ENCODE data around the gene SHANK1. TPM values are rescaled to one million over a fixed set of nuclear protein-coding genes. Genes with fewer than 3 reads are reported as not detected.

Gene SHANK1
- polyA plus RNA-seq, 6 donors from 2014 or later: not detected

GRCh38 chr19:50640368-50640767 lies 79.2 kb downstream of the SHANK1 start:
- Mint-ChIP-seq H3K9me3 (peaks cover 0 to 16% (median 15%) of the 10 kb centered on the region in 7 donors), H3K4me1 (peaks cover 10 to 13% (median 12%) of the 10 kb centered on the region in 3 donors), H3K4me3 (peak overlapping the region in 6 of 8 donors; percentile 14 to 72 (median 50)), H3K27me3 (peaks cover 31 to 40% (median 32%) of the 10 kb centered on the region in 3 donors), H3K27ac (peak overlapping the region in 1 of 6 donors; percentile 56), H3K36me3 (peaks cover 0 to 29% of the 10 kb centered on the region in 2 donors)
- no peak for ATAC-seq (ENCODE audit: low read depth in 2 of 2)
- DNase-seq: no peak

GRCh38 chr19:50639121-50640112 lies 80.2 kb downstream of the SHANK1 start, which contains the start of gene SYT3:
Gene SYT3 (minus strand): TSS chr19:50639881. CDS start chr19:50637411, 2,470 bp downstream.
- Mint-ChIP-seq H3K4me1 (peaks cover 10 to 13% (median 12%) of the 10 kb centered on the region in 3 donors), H3K27ac (peak within 1 kb of the TSS in 3 of 6 donors; percentile 22 to 92 (median 60)), H3K27me3 (peaks cover 31 to 45% (median 32%) of the 10 kb centered on the region in 3 donors), H3K36me3 (peaks cover 0 to 29% of the 10 kb centered on the region in 2 donors), H3K4me3 (peak within 1 kb of the TSS; percentile 79 to 95 (median 89)), H3K9me3 (peaks cover 0 to 26% (median 21%) of the 10 kb centered on the region in 7 donors)
- peak; percentile 87 for ATAC-seq (ENCODE audit: low read depth in 2 of 2)
- no peak for DNase-seq

- H3K36me3 Mint-ChIP-seq: peaks cover 0 to 37% of the 10 kb centered on the region in 2 donors
- DNase-seq (no peak), ATAC-seq (ENCODE audit: low read depth in 2 of 2) (no peak)
- peak overlapping the region in 2 of 6 donors; percentile 22 to 60 for H3K27ac Mint-ChIP-seq
- H3K9me3 Mint-ChIP-seq: peaks cover 0 to 32% (median 29%) of the 10 kb centered on the region in 7 donors
- H3K4me3 Mint-ChIP-seq: peak overlapping the region in 7 of 8 donors; percentile 55 to 90 (median 81)
- H3K4me1 Mint-ChIP-seq: peaks cover 10 to 13% (median 12%) of the 10 kb centered on the region in 3 donors
- peaks cover 31 to 45% (median 32%) of the 10 kb centered on the region in 3 donors for H3K27me3 Mint-ChIP-seq
These were observed 81.0 kb downstream of the SHANK1 start for GRCh38 chr19:50638600-50638999.

GRCh38 chr19:50636317-50637085 lies 83.1 kb downstream of the SHANK1 start:
- peaks cover 10 to 13% (median 12%) of the 10 kb centered on the region in 3 donors for H3K4me1 Mint-ChIP-seq
- H3K36me3 Mint-ChIP-seq: peaks cover 0 to 43% of the 10 kb centered on the region in 2 donors
- peaks cover 39 to 52% (median 41%) of the 10 kb centered on the region in 3 donors for H3K27me3 Mint-ChIP-seq
- H3K27ac Mint-ChIP-seq: no peak overlapping the region
- DNase-seq (no peak), ATAC-seq (ENCODE audit: low read depth in 2 of 2) (no peak)
- H3K4me3 Mint-ChIP-seq: peak overlapping the region in 1 of 8 donors; percentile 35
- peaks cover 3 to 45% (median 41%) of the 10 kb centered on the region in 7 donors for H3K9me3 Mint-ChIP-seq

- Mint-ChIP-seq H3K4me1 (peaks cover 6 to 10% (median 6%) of the 10 kb centered on the region in 3 donors), H3K4me3 (no peak overlapping the region), H3K9me3 (peaks cover 3 to 45% (median 41%) of the 10 kb centered on the region in 7 donors), H3K27me3 (peaks cover 42 to 58% (median 49%) of the 10 kb centered on the region in 3 donors), H3K36me3 (peaks cover 0 to 43% of the 10 kb centered on the region in 2 donors), H3K27ac (peak overlapping the region in 1 of 6 donors; percentile 79)
- DNase-seq (no peak), ATAC-seq (ENCODE audit: low read depth in 2 of 2) (no peak)
These were observed 85.6 kb downstream of the SHANK1 start for GRCh38 chr19:50633973-50634372.

GRCh38 chr19:50633359-50633758 lies 86.2 kb downstream of the SHANK1 start:
- H3K36me3 Mint-ChIP-seq: peaks cover 0 to 37% of the 10 kb centered on the region in 2 donors

GRCh38 chr19:50632151-50632835 lies 87.3 kb downstream of the SHANK1 start:
- Mint-ChIP-seq H3K27me3 (peaks cover 33 to 48% (median 47%) of the 10 kb centered on the region in 3 donors), H3K4me3 (no peak overlapping the region), H3K4me1 (no peaks in the 10 kb centered on the region), H3K9me3 (peaks cover 3 to 46% (median 38%) of the 10 kb centered on the region in 7 donors), H3K36me3 (peaks cover 0 to 26% of the 10 kb centered on the region in 2 donors), H3K27ac (no peak overlapping the region)
- DNase-seq (no peak), ATAC-seq (ENCODE audit: low read depth in 2 of 2) (no peak)

More at GRCh38 chr19:50633359-50633758, 86.2 kb downstream of the SHANK1 start:
- no peak overlapping the region for H3K27ac Mint-ChIP-seq
- DNase-seq (no peak), ATAC-seq (ENCODE audit: low read depth in 2 of 2) (no peak)
- H3K9me3 Mint-ChIP-seq: peaks cover 3 to 45% (median 41%) of the 10 kb centered on the region in 7 donors
- no peak overlapping the region for H3K4me3 Mint-ChIP-seq
- peaks cover under 1 to 4% (median 2%) of the 10 kb centered on the region in 3 donors for H3K4me1 Mint-ChIP-seq
- H3K27me3 Mint-ChIP-seq: peaks cover 39 to 55% (median 47%) of the 10 kb centered on the region in 3 donors

- DNase-seq (no peak), ATAC-seq (ENCODE audit: low read depth in 2 of 2) (no peak)
- Mint-ChIP-seq H3K9me3 (peaks cover 3 to 25% (median 21%) of the 10 kb centered on the region in 7 donors), H3K27me3 (peaks cover 32 to 50% (median 33%) of the 10 kb centered on the region in 3 donors), H3K4me3 (no peak overlapping the region), H3K36me3 (peaks cover 0 to 14% of the 10 kb centered on the region in 2 donors), H3K27ac (no peak overlapping the region), H3K4me1 (no peaks in the 10 kb centered on the region)
These were observed 89.8 kb downstream of the SHANK1 start for GRCh38 chr19:50629801-50630200.

- Mint-ChIP-seq H3K27ac (no peak overlapping the region), H3K27me3 (peaks cover 32 to 50% (median 33%) of the 10 kb centered on the region in 3 donors), H3K9me3 (peaks cover 3 to 20% (median 17%) of the 10 kb centered on the region in 7 donors), H3K4me3 (no peak overlapping the region), H3K4me1 (no peaks in the 10 kb centered on the region), H3K36me3 (peaks cover 0 to 12% of the 10 kb centered on the region in 2 donors)
- ATAC-seq (ENCODE audit: low read depth in 2 of 2): no peak
- DNase-seq: no peak
These were observed 90.4 kb downstream of the SHANK1 start for GRCh38 chr19:50629194-50629593.

GRCh38 chr19:50628551-50628950 lies 91.1 kb downstream of the SHANK1 start:
- Mint-ChIP-seq H3K4me1 (no peaks in the 10 kb centered on the region), H3K27ac (peak overlapping the region in 1 of 6 donors; percentile 58), H3K36me3 (peaks cover 0 to 6% of the 10 kb centered on the region in 2 donors), H3K27me3 (peaks cover 31 to 50% (median 33%) of the 10 kb centered on the region in 3 donors), H3K4me3 (no peak overlapping the region), H3K9me3 (peaks cover 3 to 14% (median 11%) of the 10 kb centered on the region in 7 donors)
- ATAC-seq (ENCODE audit: low read depth in 2 of 2): no peak
- no peak for DNase-seq

- DNase-seq: no peak
- Mint-ChIP-seq H3K36me3 (peaks cover 0 to 2% of the 10 kb centered on the region in 2 donors), H3K4me3 (no peak overlapping the region), H3K27ac (no peak overlapping the region), H3K27me3 (peaks cover 28 to 50% (median 33%) of the 10 kb centered on the region in 3 donors), H3K4me1 (no peaks in the 10 kb centered on the region), H3K9me3 (peaks cover 0 to 10% (median 7%) of the 10 kb centered on the region in 7 donors)
- no peak for ATAC-seq (ENCODE audit: low read depth in 2 of 2)
These were observed 91.5 kb downstream of the SHANK1 start for GRCh38 chr19:50628146-50628545.

- no peak for ATAC-seq (ENCODE audit: low read depth in 2 of 2)
These were observed 92.8 kb downstream of the SHANK1 start for GRCh38 chr19:50626795-50627194.

More at GRCh38 chr19:50626795-50627194, 92.8 kb downstream of the SHANK1 start:
- DNase-seq: no peak
- Mint-ChIP-seq H3K4me1 (no peaks in the 10 kb centered on the region), H3K36me3 (no peaks in the 10 kb centered on the region), H3K27ac (peak overlapping the region in 1 of 6 donors; percentile 28), H3K27me3 (peaks cover 25 to 46% (median 30%) of the 10 kb centered on the region in 3 donors), H3K4me3 (no peak overlapping the region), H3K9me3 (peaks cover 0 to 5% (median 0%) of the 10 kb centered on the region in 7 donors)
